SK-N-SH (cell line): Measurements from ENCODE around the gene LTA4H. TPM values are rescaled to one million over a fixed set of nuclear protein-coding genes. Genes with fewer than 3 reads are reported as not detected.

Experiments
- CTCF ChIA-PET: fragments of 300-600, 350-600 bp; formaldehyde crosslinking; extraction: SDS; loops from one replicate; lab custom pipeline; 2021; lab: Yijun Ruan, JAX
- POLR2A ChIA-PET: fragments of 350-600 bp; sonication (Branson Sonifier 250); formaldehyde crosslinking; extraction: SDS; loops from one replicate; lab custom pipeline; 2020; ENCODE audit warnings: antibody characterized with exemption, inconsistent platforms; lab: Yijun Ruan, JAX
- DNase-seq: peaks from one replicate; pipeline ENCODE4 v3.0.0; 2012
- H2AFZ ChIP-seq: fragments of 200-600 bp; sonication (generic); 2 replicates; pipeline ENCODE4 v1.8.1; 2016; ENCODE audit warnings: antibody characterized with exemption, mild to moderate bottlenecking, low read depth
- H3F3A ChIP-seq: fragments of 200-600 bp; sonication (generic); replicated peaks from 2 replicates; pipeline ENCODE3; 2016; ENCODE audit warnings: antibody characterized with exemption, mild to moderate bottlenecking; ENCODE audit not compliant: insufficient read depth
- H3K27ac ChIP-seq, 2 experiments: fragments of 200-500 bp in 1 of 2; fragments of 200-600 bp in 1 of 2; sonication (Bioruptor generic) in 1 of 2; sonication (generic), shearing (Covaris generic) in 1 of 2; 2 replicates each; pipeline versions ENCODE4 v1.5.1 to v1.6.1; 2014 to 2016; ENCODE audit warnings: low read depth in 2 of 2, inconsistent platforms in 1 of 2, low read length in 1 of 2, mild to moderate bottlenecking in 1 of 2, mixed read lengths in 1 of 2
- H3K27me3 ChIP-seq: fragments of 200-600 bp; sonication (generic), shearing (Covaris generic); 2 replicates; pipeline ENCODE4 v1.6.1; 2016; ENCODE audit warnings: mixed run types; ENCODE audit not compliant: insufficient read depth
- H3K36me3 ChIP-seq, 2 experiments: fragments of 200-500 bp in 1 of 2; fragments of 200-600 bp in 1 of 2; sonication (Bioruptor generic) in 1 of 2; sonication (generic) in 1 of 2; replicated peaks in 1 of 2; 2 replicates each; pipeline versions ENCODE3 to v1.5.1; 2014 to 2016; ENCODE audit warnings: low read length in 1 of 2, mild to moderate bottlenecking in 1 of 2; ENCODE audit not compliant: insufficient read depth in 2 of 2, control insufficient read depth in 1 of 2
- H3K4me1 ChIP-seq, 2 experiments: fragments of 200-500 bp in 1 of 2; fragments of 200-600 bp in 1 of 2; sonication (Bioruptor generic) in 1 of 2; sonication (generic), shearing (Covaris generic) in 1 of 2; 2 replicates each; pipeline versions ENCODE4 v1.5.1 to v1.6.1; 2014 to 2016; ENCODE audit warnings: low read depth in 1 of 2, low read length in 1 of 2, mixed run types in 1 of 2; ENCODE audit not compliant: insufficient read depth in 2 of 2, control insufficient read depth in 1 of 2
- H3K4me2 ChIP-seq: fragments of 200-600 bp; sonication (generic), shearing (Covaris generic); 2 replicates; pipeline ENCODE4 v1.6.1; 2017; ENCODE audit warnings: mixed run types
- H3K4me3 ChIP-seq, 2 experiments: fragments of 200-500 bp in 1 of 2; fragments of 200-600 bp in 1 of 2; sonication (Bioruptor generic) in 1 of 2; sonication (generic), shearing (Covaris generic) in 1 of 2; 2 replicates each; pipeline versions ENCODE4 v1.5.1 to v1.8.1; 2014 to 2016; ENCODE audit warnings: low read depth in 2 of 2, inconsistent platforms in 1 of 2, low read length in 1 of 2, mild to moderate bottlenecking in 1 of 2, mixed read lengths in 1 of 2, moderate library complexity in 1 of 2
- H3K79me2 ChIP-seq: fragments of 200-600 bp; sonication (generic); 2 replicates; pipeline ENCODE4 v1.8.1; 2017; ENCODE audit warnings: mild to moderate bottlenecking; ENCODE audit not compliant: insufficient read depth
- H3K9ac ChIP-seq: fragments of 200-600 bp; sonication (generic); 2 replicates; pipeline ENCODE4 v1.6.1; 2017; ENCODE audit warnings: mixed run types
- H3K9me2 ChIP-seq: fragments of 200-600 bp; sonication (generic); 2 replicates; pipeline ENCODE4 v1.6.1; 2017; ENCODE audit warnings: mixed run types
- H3K9me3 ChIP-seq: fragments of 200-600 bp; sonication (generic); 2 replicates; pipeline ENCODE4 v1.6.1; 2017; ENCODE audit warnings: mixed run types, mild to moderate bottlenecking, moderate library complexity
- H4K20me1 ChIP-seq: fragments of 200-600 bp; sonication (generic); 2 replicates; pipeline ENCODE4 v1.6.1; 2017; ENCODE audit warnings: mild to moderate bottlenecking, mixed run types; ENCODE audit not compliant: insufficient read depth
- FOSL2 ChIP-seq: IDR thresholded peaks from 2 replicates; pipeline ENCODE4 v1.4.0; 2012; ENCODE audit warnings: low read depth, mild to moderate bottlenecking, moderate library complexity, borderline replicate concordance
- GABPA ChIP-seq: IDR thresholded peaks from 2 replicates; pipeline ENCODE4 v1.4.0; 2012; ENCODE audit warnings: low read depth, mild to moderate bottlenecking
- GATA2 ChIP-seq: sonication (generic); formaldehyde crosslinking; IDR thresholded peaks from 2 replicates; pipeline ENCODE4 v1.5.0; 2020; ENCODE audit warnings: mild to moderate bottlenecking, missing genetic modification reagents
- JUND ChIP-seq: IDR thresholded peaks from 2 replicates; pipeline ENCODE4 v1.4.0; 2012
- MAX ChIP-seq: IDR thresholded peaks from 2 replicates; pipeline ENCODE4 v1.4.0; 2012; ENCODE audit warnings: low read depth
- NFIC ChIP-seq: IDR thresholded peaks from 2 replicates; pipeline ENCODE4 v1.4.0; 2012; ENCODE audit warnings: borderline replicate concordance
- PBX3 ChIP-seq: IDR thresholded peaks from 2 replicates; pipeline ENCODE4; 2012
- RAD21 ChIP-seq: IDR thresholded peaks from 2 replicates; pipeline ENCODE4 v1.6.1; 2012; ENCODE audit warnings: mild to moderate bottlenecking, low read length
- SIN3A ChIP-seq: IDR thresholded peaks from 2 replicates; pipeline ENCODE4 v1.6.1; 2012; ENCODE audit warnings: low read depth, mild to moderate bottlenecking, low read length, moderate library complexity, borderline replicate concordance
- SMC3 ChIP-seq: IDR thresholded peaks from 2 replicates; pipeline ENCODE4 v1.6.1; 2012; ENCODE audit warnings: low read depth, low read length, improper control_type of control experiment
- WGBS: methylation state at CpG from one replicate; pipeline ENCODE4 v1.1.6; 2017; ENCODE audit warnings: low lambda C conversion rate; 5-methylcytosine and 5-hydroxymethylcytosine counted together
- polyA plus RNA-seq, 3 experiments: library from polyadenylated mRNA; depleted of rRNA; stranded (reverse); fragments of >200 nt; gene quantifications; 2 replicates each; pipeline ENCODE4 v1.2.3, GENCODE V29; 2012
- TF ChIP-seq, protein P1 (sequence below): fragments of 200-600 bp; sonication (generic); IDR thresholded peaks from 2 replicates; pipeline ENCODE4 v1.6.1; 2017; ENCODE audit warnings: antibody characterized with exemption, mild to moderate bottlenecking, moderate library complexity

LTA4H gene
- polyA plus RNA-seq, 1 of the 3 experiments (the other 2 are of a cell fraction): 55.9 TPM

DNA sequence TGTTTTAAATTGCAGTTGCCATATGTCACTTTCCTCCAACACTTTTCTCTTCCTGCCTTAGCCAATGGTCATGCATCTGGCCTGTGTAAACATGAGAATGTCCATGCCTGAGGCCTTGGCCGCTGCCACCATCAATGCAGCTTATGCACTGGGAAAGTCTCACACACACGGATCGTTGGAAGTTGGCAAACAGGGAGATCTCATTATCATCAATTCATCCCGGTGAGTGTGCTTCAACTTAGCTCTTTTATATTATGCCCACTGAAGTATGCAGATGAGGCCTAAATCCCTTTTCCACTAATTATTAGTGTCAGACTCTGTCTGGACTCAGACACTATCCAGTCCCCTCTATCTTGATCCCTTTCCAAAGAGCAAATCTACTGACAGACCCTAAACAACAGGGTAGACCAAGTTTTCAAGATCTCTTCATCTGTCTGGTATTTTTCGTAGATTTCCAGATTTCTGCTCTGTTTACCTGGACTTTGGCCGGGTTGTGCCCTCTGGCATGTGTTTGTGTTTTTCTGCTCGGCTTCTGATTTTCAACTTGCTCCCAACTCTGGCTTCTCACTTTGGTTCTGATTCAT, 69.0 kb downstream of the LTA4H start:
- Histone ChIP-seq H4K20me1 (no peaks in the 10 kb centered on the region), H3K4me1 (peaks cover 0 to 7% of the 10 kb centered on the region in 2 experiments; a peak in 2 of 4 replicates), H3K27ac (peak overlapping the region in 1 of 2 experiments; percentile 60; a peak in 2 of 4 replicates), H3K9ac (no peak overlapping the region), H3F3A (no peaks in the 10 kb centered on the region), H3K9me3 (no peaks in the 10 kb centered on the region), H3K36me3 (no peaks in the 10 kb centered on the region), H3K4me2 (no peak overlapping the region), H3K27me3 (no peaks in the 10 kb centered on the region), H3K9me2 (no peaks in the 10 kb centered on the region), H2AFZ (no peak overlapping the region), H3K79me2 (no peaks in the 10 kb centered on the region), H3K4me3 (no peak overlapping the region)
- ChIA-PET CTCF (interaction anchor here (1.3 to 10.3 kb wide), 3 partner anchors 22 to 50 kb away, joined by 4 to 105 read pairs (median 8); no protein-coding TSS in a partner anchor), POLR2A (interaction anchor here (1.1 kb wide), 1 partner anchor 24 kb away, joined by 4 read pairs; the partner anchor contains the start of genes AMDHD1 and CCDC38)
- TF ChIP-seq JUND (no peak), GATA2 (CRISPR knock-in tag) (peak; percentile 30; the same call in 1 of the 2 replicates)
- 42% methylated on average over 7 of the region's 7 CpGs for WGBS
- peak; percentile 51 for DNase-seq

DNA sequence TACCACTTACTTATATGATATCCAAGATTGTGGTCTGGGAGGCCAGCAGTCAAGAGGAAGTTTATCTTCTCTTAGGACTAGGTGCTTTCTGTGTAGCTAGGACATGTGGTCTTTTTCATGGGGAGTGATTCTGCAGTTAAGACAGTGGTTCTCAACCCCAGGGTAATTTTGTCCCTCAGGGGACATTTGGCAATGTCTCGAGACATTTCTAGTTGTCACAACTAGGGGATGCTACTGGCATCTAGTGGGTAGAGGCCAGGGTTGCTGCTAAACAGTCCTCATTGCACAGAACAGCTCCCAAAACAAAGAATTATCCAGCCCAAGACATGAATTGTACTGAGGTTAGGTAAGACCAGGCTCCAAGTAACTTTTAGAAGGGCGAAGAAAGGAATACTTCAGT, 72.3 kb downstream of the LTA4H start:
- H3K36me3 ChIP-seq: no peaks in the 10 kb centered on the region
- CTCF ChIA-PET: interaction anchor here (1.0 to 10.3 kb wide), 7 partner anchors 19 to 54 kb away, joined by 3 to 105 read pairs (median 4); partner anchors contain the start of genes AMDHD1 and CCDC38
- H3K27ac ChIP-seq: no peak overlapping the region
- POLR2A ChIA-PET: no interaction called here
- 52% methylated on average over 2 of the region's 2 CpGs for WGBS
- no peak overlapping the region for H3K4me3 ChIP-seq
- H2AFZ ChIP-seq: no peak overlapping the region
- no peaks in the 10 kb centered on the region for H3F3A ChIP-seq
- no peak overlapping the region for H3K9ac ChIP-seq
- H3K4me1 ChIP-seq: peaks cover 0 to 7% of the 10 kb centered on the region in 2 experiments; a peak in 2 of 4 replicates
- H4K20me1 ChIP-seq: no peaks in the 10 kb centered on the region
- no peaks in the 10 kb centered on the region for H3K27me3 ChIP-seq
- no peaks in the 10 kb centered on the region for H3K79me2 ChIP-seq
- DNase-seq: no peak
- no peaks in the 10 kb centered on the region for H3K9me2 ChIP-seq
- no peaks in the 10 kb centered on the region for H3K9me3 ChIP-seq
- no peak overlapping the region for H3K4me2 ChIP-seq
- TF ChIP-seq RAD21 (peak; percentile 43), SMC3 (0 out of 2 replicates have a peak, but pooled peaks have one; percentile 6), MAX (no peak)

DNA sequence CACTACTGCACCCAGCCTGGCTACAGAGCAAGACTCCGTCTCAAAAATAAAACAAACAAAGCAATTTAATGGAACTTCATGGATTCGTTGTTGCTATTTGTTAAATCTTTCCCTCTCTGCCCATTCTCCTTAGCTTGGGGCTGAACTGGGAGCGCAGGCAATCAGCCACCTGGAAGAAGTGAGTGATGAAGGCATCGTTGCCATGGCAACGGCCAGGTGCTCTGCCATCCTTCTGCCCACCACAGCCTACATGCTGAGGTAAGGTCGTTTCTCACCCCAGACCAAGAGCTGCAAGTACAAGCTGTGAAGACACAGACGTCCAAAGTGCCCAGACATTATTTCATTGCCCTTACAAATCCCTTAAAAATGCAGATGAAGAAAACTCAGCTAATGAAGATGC, 73.2 kb downstream of the LTA4H start:
- Histone ChIP-seq H3K27ac (no peak overlapping the region), H4K20me1 (no peaks in the 10 kb centered on the region), H3K9me2 (no peaks in the 10 kb centered on the region), H3K9ac (no peak overlapping the region), H3K27me3 (no peaks in the 10 kb centered on the region), H3K4me3 (no peak overlapping the region), H3F3A (no peaks in the 10 kb centered on the region), H3K79me2 (no peaks in the 10 kb centered on the region), H3K4me1 (peaks cover 0 to 7% of the 10 kb centered on the region in 2 experiments; a peak in 2 of 4 replicates), H3K36me3 (no peaks in the 10 kb centered on the region), H3K9me3 (no peaks in the 10 kb centered on the region), H3K4me2 (no peak overlapping the region), H2AFZ (no peak overlapping the region)
- 41% methylated on average over 7 of the region's 7 CpGs for WGBS
- no peak for DNase-seq
- ChIA-PET POLR2A (no interaction called here), CTCF (interaction anchor here (0.7 to 10.3 kb wide), 8 partner anchors 18 to 554 kb away, joined by 3 to 105 read pairs (median 4); partner anchors contain the start of genes AMDHD1 and CCDC38)
- TF ChIP-seq SMC3 (no peak), SIN3A (no peak), PBX3 (no peak), GATA2 (CRISPR knock-in tag) (no peak), GABPA (no peak), NFIC (no peak), FOSL2 (no peak)
- TF ChIP-seq, protein P1, sequence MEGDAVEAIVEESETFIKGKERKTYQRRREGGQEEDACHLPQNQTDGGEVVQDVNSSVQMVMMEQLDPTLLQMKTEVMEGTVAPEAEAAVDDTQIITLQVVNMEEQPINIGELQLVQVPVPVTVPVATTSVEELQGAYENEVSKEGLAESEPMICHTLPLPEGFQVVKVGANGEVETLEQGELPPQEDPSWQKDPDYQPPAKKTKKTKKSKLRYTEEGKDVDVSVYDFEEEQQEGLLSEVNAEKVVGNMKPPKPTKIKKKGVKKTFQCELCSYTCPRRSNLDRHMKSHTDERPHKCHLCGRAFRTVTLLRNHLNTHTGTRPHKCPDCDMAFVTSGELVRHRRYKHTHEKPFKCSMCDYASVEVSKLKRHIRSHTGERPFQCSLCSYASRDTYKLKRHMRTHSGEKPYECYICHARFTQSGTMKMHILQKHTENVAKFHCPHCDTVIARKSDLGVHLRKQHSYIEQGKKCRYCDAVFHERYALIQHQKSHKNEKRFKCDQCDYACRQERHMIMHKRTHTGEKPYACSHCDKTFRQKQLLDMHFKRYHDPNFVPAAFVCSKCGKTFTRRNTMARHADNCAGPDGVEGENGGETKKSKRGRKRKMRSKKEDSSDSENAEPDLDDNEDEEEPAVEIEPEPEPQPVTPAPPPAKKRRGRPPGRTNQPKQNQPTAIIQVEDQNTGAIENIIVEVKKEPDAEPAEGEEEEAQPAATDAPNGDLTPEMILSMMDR: no peak
